Stimulated activated CD8-positive, alpha-beta memory T cell treated with anti-CD3 and anti-CD28 coated beads, Interleukin-7, amount 100 ng/mL, for 1 hour (primary cell): ENCODE results near the gene ETV6.

Experiments
- DNase-seq, 2 donors: peaks; one replicate each; pipeline ENCODE4 v3.0.0-alpha.2; 2020; ENCODE audit warnings: low read depth in 2 of 2

Gene ETV6

DNA sequence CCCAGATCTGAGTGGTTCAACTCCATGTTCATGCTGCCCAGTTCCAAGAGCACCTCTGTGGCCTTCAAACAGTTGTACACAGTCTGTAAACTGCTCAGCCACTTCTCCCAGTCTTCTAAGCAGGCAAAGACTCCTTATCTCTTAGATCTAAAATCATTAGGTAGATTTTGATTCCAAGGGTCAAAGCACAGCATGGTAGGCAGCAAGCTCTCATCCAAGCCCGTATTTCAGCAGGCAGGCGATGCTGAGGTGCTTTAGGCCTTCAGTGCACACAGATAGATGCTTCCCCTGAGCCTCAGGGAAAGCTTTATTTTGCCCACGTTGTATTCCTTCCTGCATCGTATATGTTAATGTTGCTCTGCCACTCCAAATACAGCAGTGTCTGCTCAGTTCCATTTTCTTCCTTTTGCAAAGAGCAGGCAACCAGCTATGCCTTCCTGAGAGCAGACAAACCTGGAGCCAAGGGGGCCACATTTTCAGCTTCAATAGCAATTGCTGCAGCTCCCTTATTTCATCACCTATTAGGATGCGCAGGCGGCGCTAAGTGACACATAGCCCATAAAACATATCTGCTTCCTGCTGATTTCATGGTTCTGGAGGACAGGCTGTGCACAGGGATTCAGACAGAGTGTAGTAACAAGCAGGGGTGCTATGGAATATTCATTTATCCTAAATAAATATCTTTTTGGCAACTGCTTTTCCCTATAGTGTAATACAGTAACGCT lies 67.5 kb downstream of the ETV6 start:
- no peak for DNase-seq

DNA sequence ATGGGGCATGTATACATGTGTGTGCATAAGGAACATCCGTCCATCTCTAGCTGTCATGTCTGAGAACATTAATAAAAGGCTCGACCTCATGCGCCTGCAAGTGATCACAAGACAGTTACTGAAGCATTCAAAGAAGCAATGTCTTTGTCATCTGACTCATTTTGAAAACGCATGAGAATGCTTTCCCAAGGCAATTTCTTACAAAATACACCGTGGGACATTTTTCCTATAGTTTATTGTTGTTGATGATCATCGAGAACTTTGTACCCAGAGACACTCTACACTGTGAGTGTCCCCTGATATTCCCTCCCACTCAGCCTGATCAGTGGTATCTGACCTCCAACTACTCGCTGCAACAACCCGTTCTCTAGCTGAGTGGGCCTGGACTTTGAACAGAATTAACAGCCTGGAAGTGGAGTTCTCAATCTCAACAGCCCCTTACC lies 68.1 kb downstream of the ETV6 start:
- DNase-seq = no peak

DNA sequence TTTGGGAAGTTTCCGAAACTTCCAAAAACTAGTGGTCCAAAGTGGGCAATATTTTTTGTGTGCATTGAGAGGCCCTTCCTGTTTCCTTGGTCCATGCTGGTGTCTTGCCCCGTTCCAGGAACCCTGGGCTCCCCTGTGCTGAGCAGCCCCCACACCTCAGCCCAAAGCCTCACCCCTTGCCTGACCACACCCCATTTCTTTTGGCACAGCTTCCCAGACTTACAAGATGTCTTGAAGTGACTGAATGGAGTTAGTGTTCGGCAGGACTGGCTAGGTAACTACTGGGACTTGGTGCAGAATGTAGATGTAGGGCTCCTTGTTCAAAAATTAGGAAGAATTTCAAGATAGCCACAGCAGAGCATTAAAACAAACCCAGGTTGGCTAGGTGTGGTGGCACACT lies 68.6 kb downstream of the ETV6 start:
- DNase-seq = no peak

DNA sequence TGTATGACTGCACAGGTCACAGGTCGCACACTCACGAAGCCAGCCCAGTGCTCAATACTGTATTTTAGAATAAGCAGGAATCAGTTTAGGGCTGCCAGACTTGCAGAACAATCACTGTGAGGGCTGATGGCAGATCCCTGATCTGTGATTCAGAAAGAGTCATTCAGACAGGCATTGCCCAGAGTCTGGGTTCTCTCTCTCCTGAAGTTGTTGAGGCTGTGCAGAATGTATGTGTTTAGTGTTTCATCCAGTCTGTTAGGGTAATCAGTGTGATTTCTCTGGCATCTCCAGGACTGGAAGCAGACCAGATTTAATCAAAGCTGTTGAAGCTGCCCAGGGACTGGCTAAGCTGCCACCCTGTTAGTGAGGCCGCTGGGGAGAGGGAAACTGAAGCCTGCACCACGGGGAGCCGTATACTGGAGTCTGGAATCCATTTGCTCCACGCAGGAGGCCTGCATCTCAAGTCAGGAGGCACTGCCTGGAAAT lies 69.3 kb downstream of the ETV6 start:
- no peak for DNase-seq

DNA sequence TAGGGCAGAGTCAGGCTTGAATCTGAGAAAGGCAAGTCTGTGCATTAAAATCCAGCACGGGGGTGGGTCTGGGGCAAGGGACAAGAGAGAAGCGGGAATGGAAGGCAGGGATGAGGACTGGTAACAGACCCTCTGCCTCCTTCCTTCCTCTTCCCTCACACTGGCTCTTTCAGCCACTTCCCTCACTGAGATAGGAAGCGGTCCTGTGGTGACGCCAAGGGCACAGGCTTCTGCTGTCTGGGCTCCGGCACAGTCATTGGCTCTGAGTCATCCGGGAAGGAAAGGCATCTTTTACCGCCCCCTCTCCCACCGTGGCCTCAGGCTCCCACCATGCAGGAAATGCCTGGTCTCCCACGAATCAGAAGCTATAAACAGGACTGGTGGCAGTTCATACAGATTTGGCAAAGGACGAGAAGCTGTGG lies 70.2 kb downstream of the ETV6 start:
- DNase-seq = no peak

DNA sequence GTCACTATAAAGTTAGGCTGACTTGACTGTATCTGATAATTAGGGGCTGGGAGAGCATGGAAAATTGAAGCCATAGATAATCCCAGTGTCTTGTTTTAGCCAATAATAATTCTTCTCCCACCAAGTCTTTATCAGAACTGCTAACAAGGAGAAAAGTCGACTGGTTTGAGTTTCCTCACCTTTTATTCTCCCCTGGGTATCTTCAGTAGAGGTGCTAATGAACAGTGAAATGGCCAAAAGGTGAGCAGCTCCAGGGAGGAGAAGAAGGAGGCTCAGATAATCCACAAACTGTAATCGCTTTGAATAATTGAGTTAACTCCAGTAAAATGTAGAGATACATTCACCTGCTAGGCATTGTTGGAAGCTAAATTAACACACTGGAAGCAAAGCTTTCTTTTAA lies 72.6 kb downstream of the ETV6 start:
- no peak for DNase-seq

DNA sequence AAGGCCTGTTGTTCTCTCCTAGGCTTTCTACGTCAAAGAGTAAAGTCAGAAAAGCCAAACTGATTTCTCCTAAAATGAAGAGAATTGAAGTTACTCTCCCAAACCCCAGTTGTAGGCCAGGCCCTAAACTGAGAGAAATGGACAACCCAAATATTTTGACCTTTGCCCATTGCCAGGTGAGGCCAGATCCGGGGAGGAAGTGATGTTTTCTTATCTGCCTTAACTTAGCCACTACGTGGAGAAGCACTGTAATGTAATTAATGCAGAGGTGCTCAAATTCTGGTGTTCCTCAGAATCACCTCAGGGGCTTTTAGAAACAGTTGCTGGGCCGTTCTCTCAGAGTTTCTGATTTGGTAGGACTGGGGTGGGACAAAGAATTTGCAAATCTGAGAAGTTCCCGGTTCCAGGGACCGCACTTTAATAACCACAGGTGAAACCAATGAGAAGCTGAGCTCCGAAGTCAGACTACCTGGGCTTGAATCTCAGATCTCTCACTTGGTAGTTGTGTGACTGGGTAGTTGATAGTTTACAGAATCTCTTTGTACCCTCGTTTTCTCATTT lies 73.2 kb downstream of the ETV6 start:
- no peak for DNase-seq

DNA sequence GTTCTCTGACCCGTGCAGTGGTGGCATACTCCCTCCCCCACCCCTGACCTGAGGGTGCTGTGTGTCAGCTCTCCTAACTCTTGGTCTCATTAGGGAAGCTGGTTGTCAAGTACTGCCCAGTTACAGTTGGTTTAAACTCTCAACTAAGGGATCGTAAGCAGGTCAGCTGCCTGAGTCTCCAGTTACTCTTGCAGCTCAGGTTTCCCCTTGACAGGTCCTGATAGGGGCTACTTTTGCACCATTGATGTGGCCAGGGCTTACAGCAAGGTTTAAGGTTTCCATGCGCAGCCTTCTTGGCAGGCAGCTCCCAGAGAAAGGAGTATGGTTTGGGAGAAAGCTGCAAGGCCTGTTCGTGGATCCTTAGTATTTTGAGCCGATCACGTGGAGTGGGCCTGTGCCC lies 74.5 kb downstream of the ETV6 start:
- DNase-seq = no peak

DNA sequence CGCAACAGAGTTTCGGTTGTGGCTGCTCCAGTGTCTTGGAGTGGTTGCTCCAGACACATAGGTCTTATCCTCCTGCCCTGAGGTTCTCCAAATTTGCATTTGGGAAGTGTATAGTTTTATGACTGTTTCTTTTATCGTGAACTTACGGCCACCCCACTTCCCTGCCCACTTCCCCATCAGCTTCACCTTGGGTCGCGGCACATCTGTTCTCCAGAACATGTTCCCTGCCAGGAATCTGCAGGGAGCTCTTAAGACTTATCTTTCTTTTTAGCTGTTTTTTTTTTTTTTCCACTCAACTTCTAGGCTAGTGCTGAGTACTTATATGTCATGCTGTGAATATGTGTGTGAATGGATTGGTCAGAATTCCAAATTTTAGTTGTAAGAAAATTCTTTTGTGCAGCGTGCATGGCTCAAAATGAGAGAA lies 75.4 kb downstream of the ETV6 start:
- DNase-seq = no peak

DNA sequence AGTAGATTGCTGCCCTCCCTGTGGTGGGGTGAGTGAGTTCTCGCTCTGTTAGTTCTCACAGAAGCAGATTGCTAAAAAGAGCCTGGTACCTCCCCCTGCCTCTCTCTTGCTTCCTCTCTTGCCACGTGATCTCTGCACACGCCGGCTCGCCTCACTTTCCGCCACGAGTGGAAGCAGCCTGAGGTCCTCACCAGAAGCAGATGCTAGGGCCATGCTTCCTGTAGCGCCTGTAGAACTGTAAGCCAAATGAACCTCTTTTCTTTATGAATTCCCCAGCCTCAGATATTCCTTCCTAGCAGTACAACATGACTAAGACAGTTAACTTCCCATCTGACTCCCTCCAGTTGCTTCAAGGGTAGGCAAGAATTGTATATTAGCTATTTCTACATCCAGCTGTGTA lies 76.2 kb downstream of the ETV6 start:
- no peak for DNase-seq

DNA sequence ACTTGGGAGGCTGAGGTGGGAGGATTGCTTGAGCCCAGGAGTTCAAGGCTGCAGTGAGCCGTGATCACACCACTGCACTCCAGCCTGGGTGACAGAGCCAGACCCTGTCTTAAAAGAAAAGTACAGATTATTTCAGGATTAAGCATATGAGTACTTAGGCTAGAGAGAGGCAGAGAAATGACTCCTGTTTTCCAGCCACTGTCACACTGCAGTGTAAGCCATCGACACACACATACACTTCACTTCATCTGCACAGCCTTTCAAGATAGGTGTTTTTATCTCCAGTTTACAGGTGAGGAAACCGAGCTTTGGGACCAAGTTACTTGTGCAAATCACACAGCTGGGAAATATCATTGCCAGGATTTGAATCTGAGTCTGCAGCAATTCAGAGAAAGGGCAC lies 77.2 kb downstream of the ETV6 start:
- DNase-seq = no peak

DNA sequence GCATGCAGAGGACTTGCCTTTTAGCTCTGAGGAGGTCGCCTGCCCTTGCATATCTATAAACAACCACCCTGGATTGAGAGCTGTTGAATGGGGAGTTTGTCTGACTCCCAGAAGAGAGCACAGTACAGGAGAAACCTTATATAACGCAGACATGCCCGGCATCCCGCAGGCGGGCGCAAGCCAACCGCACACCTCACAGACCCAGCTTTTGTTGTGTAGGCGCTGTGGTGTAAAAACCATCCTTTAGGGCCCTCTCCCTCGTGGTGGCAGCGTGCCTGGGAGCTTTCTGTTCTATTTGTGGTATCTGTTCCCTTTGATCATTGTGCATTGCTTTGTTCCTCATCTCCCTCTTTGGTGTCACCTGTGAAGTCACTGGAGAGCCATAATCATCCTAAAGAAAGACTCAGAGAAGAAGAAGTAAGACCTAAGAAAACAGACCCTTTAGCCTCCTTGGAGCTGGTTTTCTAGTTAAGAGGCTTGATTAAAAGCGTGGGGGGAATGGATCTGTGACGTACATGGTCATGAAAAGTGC lies 77.7 kb downstream of the ETV6 start:
- no peak for DNase-seq

DNA sequence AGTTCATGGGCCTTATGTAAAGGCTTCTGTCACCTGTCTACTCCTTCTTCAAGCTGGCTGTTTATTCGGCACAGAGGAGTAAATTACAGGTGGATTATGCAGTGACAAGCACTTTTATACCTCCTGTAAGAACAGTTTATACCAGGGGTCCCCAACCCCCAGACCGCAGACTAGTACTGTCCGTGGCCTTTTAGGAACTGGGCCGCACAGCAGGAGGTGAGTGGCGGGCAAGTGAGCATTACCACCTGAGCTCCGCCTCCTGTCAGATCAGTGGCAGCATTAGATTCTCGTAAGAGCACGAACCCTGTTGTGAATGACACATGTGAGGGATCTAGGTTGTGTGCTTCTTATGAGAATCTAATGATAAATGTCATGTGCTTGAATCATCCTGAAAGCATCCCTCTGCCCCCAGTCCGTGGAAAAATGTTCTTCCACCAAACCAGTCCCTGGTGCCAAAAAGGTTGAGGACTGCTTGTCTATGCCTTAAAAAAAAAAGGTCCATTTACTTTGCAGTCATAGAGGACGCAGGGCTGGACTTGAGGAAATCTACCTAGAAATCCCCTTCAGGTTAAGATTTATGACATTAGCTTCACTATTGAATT lies 78.8 kb downstream of the ETV6 start:
- no peak for DNase-seq

DNA sequence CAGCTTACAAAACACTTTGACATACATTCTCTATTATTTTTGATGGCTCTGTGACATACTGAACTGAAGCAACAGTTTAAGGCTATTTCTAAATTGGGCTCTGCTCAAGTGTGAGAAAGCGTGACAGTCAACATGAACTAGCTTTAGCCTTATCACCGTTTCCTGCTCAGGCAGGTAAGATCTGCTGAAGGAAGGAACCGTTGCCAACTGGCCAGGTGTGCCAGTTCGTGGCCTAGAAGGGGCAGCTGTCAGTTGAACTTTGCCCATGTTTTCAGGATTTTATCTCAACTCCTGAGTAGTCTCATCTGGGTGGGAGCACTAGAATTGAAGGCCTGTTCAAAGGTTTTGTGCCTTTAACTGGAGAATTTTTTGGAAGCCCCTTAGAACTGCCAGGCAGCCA lies 79.5 kb downstream of the ETV6 start:
- DNase-seq = no peak

DNA sequence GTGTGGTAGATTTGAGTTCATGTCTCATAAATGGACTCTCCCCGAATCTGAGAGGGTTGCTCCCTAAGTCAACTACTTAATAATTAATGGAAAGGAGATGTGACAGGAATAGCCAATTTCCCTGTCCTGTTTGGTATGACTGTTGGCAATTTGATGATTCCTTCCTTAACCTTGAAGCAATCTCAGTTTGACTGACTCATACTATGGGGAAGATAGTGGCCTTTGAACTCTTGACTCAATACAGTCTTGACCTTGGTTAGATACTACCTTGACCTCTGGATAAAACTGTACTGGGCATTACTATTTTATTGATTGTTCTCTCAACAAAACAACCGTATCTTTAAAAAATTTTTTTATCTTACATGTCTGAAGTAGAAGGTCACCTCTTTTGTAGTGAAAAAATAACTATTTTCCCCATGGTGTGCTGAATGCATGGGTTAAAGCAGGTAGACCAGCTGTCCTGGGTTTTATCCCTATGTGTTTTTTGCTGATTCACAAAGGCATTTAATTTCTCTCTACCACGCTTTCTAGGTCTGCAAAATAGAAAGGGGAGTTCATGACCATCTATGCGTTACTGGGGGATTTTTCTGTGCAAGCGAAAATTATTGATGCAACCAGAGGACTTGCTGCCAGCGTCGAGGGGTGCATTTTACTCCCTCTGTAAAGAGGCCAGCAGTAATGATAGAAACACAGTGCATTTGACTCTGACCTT lies 80.1 kb downstream of the ETV6 start:
- DNase-seq = no peak

DNA sequence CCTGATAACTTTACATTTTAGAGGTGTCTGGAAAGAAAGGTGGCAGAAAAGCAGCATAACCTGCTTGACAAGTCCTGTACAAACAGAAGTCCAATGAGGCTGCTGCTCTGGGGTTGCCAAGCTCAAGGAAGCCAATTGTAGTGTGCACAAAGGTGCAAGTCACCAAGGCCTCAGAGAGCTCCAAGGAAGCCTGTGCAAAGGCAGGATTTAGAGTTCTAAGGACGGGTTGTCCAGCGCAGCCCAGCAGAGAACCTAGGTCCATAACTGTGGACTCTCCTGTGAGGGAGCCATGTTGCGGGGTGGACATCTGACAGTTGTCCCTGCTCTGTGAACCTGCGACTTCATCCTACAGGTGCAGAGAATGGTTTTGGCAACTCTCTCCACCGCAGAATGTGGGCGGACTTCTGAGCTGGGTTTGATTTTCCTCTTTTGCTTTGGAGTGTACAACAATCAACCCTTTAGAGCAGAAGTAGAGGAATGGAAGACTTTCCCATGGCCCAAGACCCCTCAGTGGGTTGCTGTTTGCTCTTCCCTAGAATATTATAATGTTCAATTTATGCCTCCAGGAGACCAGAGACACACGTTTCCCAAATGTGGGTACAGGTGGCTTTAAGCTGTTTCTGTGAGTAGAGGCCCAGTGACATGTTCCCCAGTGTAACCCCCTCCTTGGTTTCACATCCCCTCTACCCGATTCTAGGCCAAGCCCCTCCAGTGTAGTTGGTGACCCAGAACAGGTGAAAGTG lies 81.0 kb downstream of the ETV6 start:
- DNase-seq = no peak

DNA sequence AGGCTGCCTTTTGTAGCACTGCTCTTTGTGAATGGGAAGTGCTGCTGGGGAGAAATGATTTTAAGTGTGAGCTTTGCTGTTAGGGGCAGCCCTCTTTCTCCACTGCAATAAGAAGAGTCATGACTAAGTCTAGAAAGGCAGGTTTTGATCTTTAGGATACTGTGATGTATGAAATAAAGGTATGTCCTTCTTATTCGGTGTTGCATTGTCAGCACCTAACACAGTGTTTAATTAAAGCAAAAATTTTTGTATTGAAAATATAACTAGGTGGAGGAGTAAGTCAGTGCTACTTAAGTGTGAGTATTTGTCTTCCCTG lies 81.5 kb downstream of the ETV6 start:
- no peak for DNase-seq

DNA sequence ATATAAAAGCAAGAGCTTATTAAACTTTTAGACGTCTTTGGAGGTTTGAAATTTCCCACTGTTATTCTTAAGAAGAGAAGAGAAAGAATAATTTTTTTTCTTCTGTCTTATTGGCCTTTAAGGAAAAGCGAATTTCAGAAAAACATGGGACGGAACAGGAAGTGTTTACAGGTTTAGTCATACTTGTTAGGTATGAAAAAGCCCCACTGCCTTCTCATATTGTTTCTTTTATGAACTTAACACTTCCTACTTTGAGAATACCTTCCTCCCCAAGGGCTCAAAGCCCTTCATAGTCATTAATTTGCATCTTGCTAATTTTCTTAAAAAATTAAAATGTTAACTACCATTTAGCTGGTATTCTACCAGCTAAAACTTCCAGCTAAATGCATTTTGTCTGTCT lies 82.0 kb downstream of the ETV6 start:
- DNase-seq = no peak

DNA sequence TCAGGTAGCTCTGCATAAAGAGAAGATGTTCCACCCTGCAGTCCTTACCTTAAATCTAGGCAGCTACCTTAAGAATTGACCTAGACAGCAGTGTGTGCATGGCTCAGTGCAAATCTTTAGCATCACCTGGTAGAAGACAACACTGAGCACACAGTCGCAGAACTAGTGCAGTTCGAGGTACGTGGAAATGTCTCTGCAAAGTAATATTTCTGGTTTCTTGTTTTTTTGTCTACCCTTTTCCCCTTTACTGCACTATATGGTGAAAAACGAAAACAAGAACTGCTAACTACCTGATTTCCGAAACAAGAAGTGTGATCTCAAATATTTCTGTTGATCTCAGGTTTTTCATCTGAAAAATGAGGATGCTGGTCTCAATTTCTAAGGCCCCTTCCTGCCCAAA lies 82.5 kb downstream of the ETV6 start:
- no peak for DNase-seq

DNA sequence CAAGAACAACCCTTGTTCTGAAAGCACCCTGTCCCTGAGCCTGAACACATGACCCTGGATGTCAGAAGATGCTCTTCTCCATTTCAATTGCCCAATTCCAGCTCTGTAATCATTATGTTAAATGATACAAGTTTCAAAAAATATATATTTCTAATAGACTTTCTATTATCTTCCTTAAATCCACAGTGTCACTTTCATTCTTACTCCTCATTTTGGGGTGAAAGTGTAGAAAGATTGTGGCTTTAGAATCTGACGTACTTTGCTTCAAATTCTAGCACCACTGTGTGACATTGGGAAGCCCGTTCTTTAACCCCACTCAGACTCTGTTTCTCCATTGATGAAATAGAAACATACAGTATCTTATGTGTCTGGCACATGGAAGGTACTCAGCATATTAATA lies 83.2 kb downstream of the ETV6 start:
- no peak for DNase-seq

DNA sequence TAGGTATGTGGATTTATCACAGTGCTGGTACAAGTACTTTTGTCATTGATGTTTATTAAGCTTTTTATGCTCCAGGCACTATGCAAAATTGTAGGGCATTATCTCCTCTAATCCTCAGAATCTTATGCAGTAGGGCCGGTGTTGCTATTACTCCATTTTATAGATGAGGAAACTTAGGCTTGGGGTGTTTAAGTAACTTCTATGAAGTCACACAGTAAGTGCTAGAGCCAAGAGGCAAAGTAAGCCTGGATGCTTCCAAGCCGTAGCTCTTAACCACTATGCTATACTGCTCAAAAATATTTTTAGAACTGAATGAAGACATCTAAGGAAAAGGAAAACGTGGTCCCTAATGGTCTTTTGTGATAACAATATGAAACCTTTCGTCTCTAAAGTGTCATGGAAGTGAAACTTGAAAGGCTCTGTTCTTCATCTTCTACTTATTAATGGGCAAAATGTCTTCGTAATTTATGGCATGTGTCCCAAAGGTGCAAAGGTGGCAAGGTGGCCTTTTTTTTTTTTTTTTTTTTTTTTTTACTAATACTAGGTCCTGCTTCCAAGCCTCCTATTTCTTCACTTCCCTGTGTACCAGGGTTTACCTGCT lies 85.2 kb downstream of the ETV6 start:
- no peak for DNase-seq
